ENCODE measurements around the gene HOXA11. TPM values are rescaled to one million over a fixed set of nuclear protein-coding genes. Genes with fewer than 3 reads are reported as not detected.
A peak's percentile ranks its signal among the peaks of the same experiment; 100 is the strongest.

Gene HOXA11
- total and polyA plus RNA-seq, 10 of the 15 experiments (the other 5 are each of a cell fraction or from before 2014, with no cell fraction given), result not detected

- no peak for TF ChIP-seq SRF (IDR thresholded peaks at IDR 0.05; ENCODE audit: low read depth in 2 of 2, low read length in 2 of 2)
- TF ChIP-seq STAT1 (conservative IDR thresholded peaks at IDR 0.05), result no peak
- no peak for TF ChIP-seq NFYA (IDR thresholded peaks at IDR 0.05; ENCODE audit: borderline replicate concordance, low read depth, low read length)
These were observed 47.3 kb downstream of the HOXA11 start (continued) for GRCh38 chr7:27137640-27138315.

- H3K4me3 ChIP-seq, result no peak overlapping the region
- 0% methylated on average over 2 of the region's 2 CpGs for WGBS (ENCODE audit: insufficient coverage, insufficient replicate concordance, low lambda C conversion rate, missing lambda C conversion rate)
- in situ Hi-C loops (cut with MboI) (no loop called here), intact Hi-C loops (cut with micrococcal nuclease; ENCODE audit: unreplicated experiment) (no loop called here)
- no TSS peak for BruUV-seq (replicated peaks)
- RAD21 ChIA-PET (ENCODE audit: unreplicated experiment), result interaction anchor here (1.1 to 2.0 kb wide), 5 partner anchors 15 to 196 kb away, joined by 3 to 7 read pairs (median 5); partner anchors contain the start of gene HOXA1
- FAIRE-seq (peak; percentile 7), ATAC-seq (peak; percentile 85), DNase-seq (ENCODE audit: low read depth, low spot score) (peak; percentile 19)
- SMC1A ChIA-PET (ENCODE audit: uncharacterized antibody, unreplicated experiment), result interaction anchor here (0.7 to 2.2 kb wide), 7 partner anchors 12 to 440 kb away, joined by 3 to 7 read pairs (median 4); no protein-coding TSS in a partner anchor
- CTCF ChIA-PET, result interaction anchor here (0.7 to 1.4 kb wide), 6 partner anchors 12 to 280 kb away, joined by 3 to 4 read pairs (median 3); no protein-coding TSS in a partner anchor
- H2AFZ ChIP-seq (ENCODE audit: control insufficient read depth, low read depth, low read length), result no peak overlapping the region
- H3K9ac ChIP-seq (ENCODE audit: control insufficient read depth, insufficient read depth, low read length), result no peak overlapping the region
- H3K9me3 ChIP-seq (replicated peaks; ENCODE audit: control insufficient read depth, insufficient read depth, low read length), result no peaks in the 10 kb centered on the region; the same call in 2 of the 3 replicates
- POLR2A ChIA-PET, result no interaction called here
- H3K27me3 ChIP-seq (replicated peaks in 1 of 2; ENCODE audit: control insufficient read depth in 2 of 2, insufficient read depth in 2 of 2, low read length in 1 of 2), result peaks cover 0 to 7% of the 10 kb centered on the region in 2 experiments; a peak in 1 of 4 replicates
- H3K79me2 ChIP-seq (ENCODE audit: control insufficient read depth, insufficient read depth, low read length), result no peaks in the 10 kb centered on the region
- no peaks in the 10 kb centered on the region for H3K36me3 ChIP-seq (ENCODE audit: control insufficient read depth in 2 of 2, insufficient read depth in 2 of 2, low read length in 1 of 2)
- H3K4me1 ChIP-seq (ENCODE audit: control insufficient read depth, insufficient read depth, low read length), result no peaks in the 10 kb centered on the region; the same call in 1 of the 2 replicates
- H3K27ac ChIP-seq (ENCODE audit: control insufficient read depth, insufficient read depth), result no peak overlapping the region
- no peaks in the 10 kb centered on the region for H4K20me1 ChIP-seq (ENCODE audit: control insufficient read depth, insufficient read depth)
- no peak overlapping the region for H3K4me2 ChIP-seq (ENCODE audit: control insufficient read depth, insufficient read depth)
- TF ChIP-seq BRCA1 (IDR thresholded peaks at IDR 0.05; ENCODE audit: low read depth, low read length) (no peak), EP300 (IDR thresholded peaks at IDR 0.05; ENCODE audit: borderline replicate concordance in 1 of 2, control insufficient read depth in 1 of 2, low read depth in 2 of 2, low read length in 2 of 2) (peak in 1 of 2 experiments; percentile 55; a peak in 1 of 4 replicates), JUNB (IDR thresholded peaks at IDR 0.05) (peak; percentile 76), CREM (IDR thresholded peaks at IDR 0.05; ENCODE audit: low read depth) (peak; percentile 56; the same call in 1 of the 2 replicates), BHLHE40 (IDR thresholded peaks at IDR 0.05; ENCODE audit: borderline replicate concordance in 1 of 2, low read depth in 2 of 2, low read length in 1 of 2) (peak in 1 of 2 experiments; percentile 15; a peak in 1 of 4 replicates), CBX5 (IDR thresholded peaks at IDR 0.05; ENCODE audit: low read depth) (0 out of 2 replicates have a peak, but pooled peaks have one; percentile 33), ZBTB40 (IDR thresholded peaks at IDR 0.05; ENCODE audit: borderline replicate concordance) (no peak), ATF2 (IDR thresholded peaks at IDR 0.05; ENCODE audit: low read length) (peak; percentile 53; the same call in 1 of the 2 replicates), BCL11A (IDR thresholded peaks at IDR 0.05; ENCODE audit: low read depth, low read length) (0 out of 2 replicates have a peak, but pooled peaks have one; percentile 38), IKZF1 (conservative IDR thresholded peaks at IDR 0.05) (peak; percentile 67), NFIC (IDR thresholded peaks at IDR 0.05; ENCODE audit: low read depth, low read length) (peak; percentile 60; the same call in 1 of the 2 replicates), RUNX3 (IDR thresholded peaks at IDR 0.05; ENCODE audit: low read length) (peak; percentile 83), CHD1 (IDR thresholded peaks at IDR 0.05; ENCODE audit: low read depth, low read length) (no peak), DPF2 (IDR thresholded peaks at IDR 0.05) (peak; percentile 20; the same call in 1 of the 2 replicates)
These were observed 50.6 kb downstream of the HOXA11 start for GRCh38 chr7:27134392-27134791.
